ENCODE results near the gene ENDOU. TPM values are rescaled to one million over a fixed set of nuclear protein-coding genes. Genes with fewer than 3 reads are reported as not detected.

The ENDOU gene
- polyA plus RNA-seq, 2 of the 4 experiments (the other 2 are of a cell fraction), result not detected

- Histone ChIP-seq H3K9me3 (no peaks in the 10 kb centered on the region), H3K4me2 (no peak overlapping the region), H3K27ac (no peak overlapping the region), H3K4me1 (peaks cover 19% of the 10 kb centered on the region), H3K4me3 (no peak overlapping the region)
- no peak for TF ChIP-seq GATA3 (IDR thresholded peaks at IDR 0.05; ENCODE audit: borderline replicate concordance)
- TF ChIP-seq PHF8 (IDR thresholded peaks at IDR 0.05; ENCODE audit: borderline replicate concordance, low read depth), result no peak
- TF ChIP-seq E2F6 (IDR thresholded peaks at IDR 0.05; ENCODE audit: borderline replicate concordance, low read depth), result no peak
- TF ChIP-seq, protein P1, sequence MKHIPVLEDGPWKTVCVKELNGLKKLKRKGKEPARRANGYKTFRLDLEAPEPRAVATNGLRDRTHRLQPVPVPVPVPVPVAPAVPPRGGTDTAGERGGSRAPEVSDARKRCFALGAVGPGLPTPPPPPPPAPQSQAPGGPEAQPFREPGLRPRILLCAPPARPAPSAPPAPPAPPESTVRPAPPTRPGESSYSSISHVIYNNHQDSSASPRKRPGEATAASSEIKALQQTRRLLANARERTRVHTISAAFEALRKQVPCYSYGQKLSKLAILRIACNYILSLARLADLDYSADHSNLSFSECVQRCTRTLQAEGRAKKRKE (CRISPR knock-in tag; IDR thresholded peaks at IDR 0.05; ENCODE audit: low read depth), result no peak
- TF ChIP-seq RCOR1 (IDR thresholded peaks at IDR 0.05; ENCODE audit: low read depth, low read length), result no peak
- TF ChIP-seq FOXS1 (CRISPR knock-in tag; IDR thresholded peaks at IDR 0.05), result no peak
- TF ChIP-seq, protein P2, sequence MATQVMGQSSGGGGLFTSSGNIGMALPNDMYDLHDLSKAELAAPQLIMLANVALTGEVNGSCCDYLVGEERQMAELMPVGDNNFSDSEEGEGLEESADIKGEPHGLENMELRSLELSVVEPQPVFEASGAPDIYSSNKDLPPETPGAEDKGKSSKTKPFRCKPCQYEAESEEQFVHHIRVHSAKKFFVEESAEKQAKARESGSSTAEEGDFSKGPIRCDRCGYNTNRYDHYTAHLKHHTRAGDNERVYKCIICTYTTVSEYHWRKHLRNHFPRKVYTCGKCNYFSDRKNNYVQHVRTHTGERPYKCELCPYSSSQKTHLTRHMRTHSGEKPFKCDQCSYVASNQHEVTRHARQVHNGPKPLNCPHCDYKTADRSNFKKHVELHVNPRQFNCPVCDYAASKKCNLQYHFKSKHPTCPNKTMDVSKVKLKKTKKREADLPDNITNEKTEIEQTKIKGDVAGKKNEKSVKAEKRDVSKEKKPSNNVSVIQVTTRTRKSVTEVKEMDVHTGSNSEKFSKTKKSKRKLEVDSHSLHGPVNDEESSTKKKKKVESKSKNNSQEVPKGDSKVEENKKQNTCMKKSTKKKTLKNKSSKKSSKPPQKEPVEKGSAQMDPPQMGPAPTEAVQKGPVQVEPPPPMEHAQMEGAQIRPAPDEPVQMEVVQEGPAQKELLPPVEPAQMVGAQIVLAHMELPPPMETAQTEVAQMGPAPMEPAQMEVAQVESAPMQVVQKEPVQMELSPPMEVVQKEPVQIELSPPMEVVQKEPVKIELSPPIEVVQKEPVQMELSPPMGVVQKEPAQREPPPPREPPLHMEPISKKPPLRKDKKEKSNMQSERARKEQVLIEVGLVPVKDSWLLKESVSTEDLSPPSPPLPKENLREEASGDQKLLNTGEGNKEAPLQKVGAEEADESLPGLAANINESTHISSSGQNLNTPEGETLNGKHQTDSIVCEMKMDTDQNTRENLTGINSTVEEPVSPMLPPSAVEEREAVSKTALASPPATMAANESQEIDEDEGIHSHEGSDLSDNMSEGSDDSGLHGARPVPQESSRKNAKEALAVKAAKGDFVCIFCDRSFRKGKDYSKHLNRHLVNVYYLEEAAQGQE (IDR thresholded peaks at IDR 0.05), result no peak
- no peak for TF ChIP-seq FOSL2 (IDR thresholded peaks at IDR 0.05)
- no peak for TF ChIP-seq FOSL2 (CRISPR knock-in tag; IDR thresholded peaks at IDR 0.05)
- no peak for TF ChIP-seq RAD21 (conservative IDR thresholded peaks at IDR 0.05 in 1 of 2, IDR thresholded peaks at IDR 0.05 in 1 of 2)
- no peak for TF ChIP-seq ZC3H11A (IDR thresholded peaks at IDR 0.05)
- TF ChIP-seq HDAC2 (IDR thresholded peaks at IDR 0.05), result no peak
- no peak for TF ChIP-seq HEYL (CRISPR knock-in tag; IDR thresholded peaks at IDR 0.05)
- TF ChIP-seq KDM1A (IDR thresholded peaks at IDR 0.05; ENCODE audit: low read depth), result no peak
- TF ChIP-seq ZNF302 (CRISPR knock-in tag; IDR thresholded peaks at IDR 0.05), result no peak
- no peak for ATAC-seq
- WGBS (ENCODE audit: missing lambda C conversion rate), result 47% methylated on average over 1 of the region's 1 CpG
- no peak for FAIRE-seq
- CTCF ChIA-PET, result interaction anchor here (0.7 to 43.9 kb wide), 5 partner anchors 11 to 94 kb away, joined by 4 to 1399 read pairs (median 13); partner anchors contain the start of genes RAPGEF3 and SLC48A1
- POLR2A ChIA-PET, result no interaction called here
- no peak for DNase-seq (ENCODE audit: low read depth in 1 of 2, low spot score in 1 of 2)
Measured at GRCh38 chr12:47748507-47748828, 23.2 kb upstream of the ENDOU start.

DNA sequence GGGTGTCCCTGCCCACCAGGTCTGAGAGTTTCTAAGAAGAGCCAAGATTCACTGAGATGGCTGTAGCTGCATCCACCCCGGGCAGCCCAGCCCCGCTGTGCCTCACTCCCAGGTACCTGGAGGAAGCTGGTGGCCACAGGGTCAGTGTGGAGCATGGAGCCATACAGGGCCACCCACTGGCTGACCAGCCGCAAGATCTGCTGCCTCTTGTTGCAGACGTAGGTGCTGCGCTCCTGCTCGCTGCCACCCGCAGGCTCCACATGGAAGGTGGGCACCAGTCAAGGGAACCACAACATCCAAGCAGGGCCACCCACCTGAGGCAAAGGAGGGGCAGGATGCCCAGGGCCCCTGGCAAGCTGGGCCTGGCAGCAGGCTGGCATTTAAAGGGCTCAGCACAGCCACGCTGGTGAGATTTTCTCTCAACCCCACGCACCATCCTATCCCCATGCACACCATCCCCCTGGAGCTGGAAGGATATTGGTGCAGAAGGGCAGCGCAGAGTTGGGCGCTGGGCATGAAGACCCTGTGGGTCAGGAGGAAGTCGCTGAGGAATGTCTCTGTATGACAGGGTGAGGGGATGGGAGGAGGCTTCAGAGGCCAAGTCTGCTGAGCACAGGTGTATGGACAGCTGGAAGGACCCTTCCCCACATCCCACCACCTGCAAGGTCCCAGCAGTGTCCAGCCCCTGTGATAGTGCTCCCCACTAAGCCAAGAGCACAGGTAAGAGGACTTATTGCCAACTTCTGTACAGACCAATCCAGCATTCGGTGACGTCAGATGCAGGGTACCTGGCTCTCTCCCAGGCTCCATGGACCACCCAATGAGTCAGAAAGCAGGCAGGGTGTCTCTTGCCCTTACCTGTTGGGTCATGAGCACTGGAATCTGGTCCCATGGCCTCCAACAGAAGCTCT lies 22.6 kb upstream of the ENDOU start:
- POLR2A ChIA-PET, result no interaction called here

More for the DNA sequence above, 22.6 kb upstream of the ENDOU start:
- Histone ChIP-seq H3K4me3 (no peak overlapping the region), H3K27ac (no peak overlapping the region), H3K9me3 (no peaks in the 10 kb centered on the region), H3K4me1 (peaks cover 13% of the 10 kb centered on the region), H3K4me2 (no peak overlapping the region)
- ATAC-seq, result peak in 1 of 2 experiments; percentile 12; a peak in 3 of 6 replicates
- no peak for DNase-seq (ENCODE audit: low read depth in 1 of 2, low spot score in 1 of 2)
- no peak for FAIRE-seq
- 73% methylated on average over 9 of the region's 14 CpGs for WGBS (ENCODE audit: missing lambda C conversion rate)
- no peak for TF ChIP-seq HDAC2 (IDR thresholded peaks at IDR 0.05)
- TF ChIP-seq ZFP36 (IDR thresholded peaks at IDR 0.05; ENCODE audit: borderline replicate concordance, partially characterized antibody), result no peak
- TF ChIP-seq ZC3H11A (IDR thresholded peaks at IDR 0.05), result no peak
- TF ChIP-seq RCOR1 (IDR thresholded peaks at IDR 0.05; ENCODE audit: low read depth, low read length), result no peak
- no peak for TF ChIP-seq USF2 (IDR thresholded peaks at IDR 0.05)
- no peak for TF ChIP-seq SMC3 (IDR thresholded peaks at IDR 0.05)
- no peak for TF ChIP-seq ZNF302 (CRISPR knock-in tag; IDR thresholded peaks at IDR 0.05)
- no peak for TF ChIP-seq BHLHE40 (IDR thresholded peaks at IDR 0.05; ENCODE audit: low read depth, low read length)
- TF ChIP-seq CHD2 (IDR thresholded peaks at IDR 0.05; ENCODE audit: low read length, partially characterized antibody), result no peak
- TF ChIP-seq NR3C1 (IDR thresholded peaks at IDR 0.05), result no peak
- no peak for TF ChIP-seq NFE2L2 (conservative IDR thresholded peaks at IDR 0.05; ENCODE audit: low read length)
- no peak for TF ChIP-seq GATA3 (IDR thresholded peaks at IDR 0.05; ENCODE audit: borderline replicate concordance)
- TF ChIP-seq HOXB5 (CRISPR knock-in tag; IDR thresholded peaks at IDR 0.05), result no peak
- CTCF ChIA-PET, result interaction anchor here (0.7 to 43.9 kb wide), 9 partner anchors 11 to 95 kb away, joined by 3 to 1399 read pairs (median 4); partner anchors contain the start of genes ENDOU, RAPGEF3 and SLC48A1

Measured in A549 (cell line).